Sigmoid colon (tissue), 4 donors: ENCODE data around the gene KIF11.

ENCODE experiments used
- POLR2A ChIP-seq, 2 donors: fragments of 450-650 bp; IDR thresholded peaks; one replicate each; pipeline ENCODE4 v1.6.1; 2016; ENCODE audit warnings: antibody characterized with exemption in 2 of 2, mild to moderate bottlenecking in 2 of 2, moderate library complexity in 2 of 2
- POLR2AphosphoS5 ChIP-seq, 4 donors: sonication (generic); formaldehyde crosslinking; IDR thresholded peaks; one replicate each; pipeline ENCODE4 v1.6.1; 2017; ENCODE audit warnings: antibody characterized with exemption in 4 of 4
- TF ChIP-seq, protein P1 (sequence below), 4 experiments: fragments of 450-650 bp in 3 of 4; fragments of 200-600 bp in 1 of 4; IDR thresholded peaks; one replicate each; pipeline ENCODE4 v1.5.1; 2016 to 2019; ENCODE audit warnings: antibody characterized with exemption in 4 of 4, mild to moderate bottlenecking in 3 of 4, moderate library complexity in 2 of 4

DNA sequence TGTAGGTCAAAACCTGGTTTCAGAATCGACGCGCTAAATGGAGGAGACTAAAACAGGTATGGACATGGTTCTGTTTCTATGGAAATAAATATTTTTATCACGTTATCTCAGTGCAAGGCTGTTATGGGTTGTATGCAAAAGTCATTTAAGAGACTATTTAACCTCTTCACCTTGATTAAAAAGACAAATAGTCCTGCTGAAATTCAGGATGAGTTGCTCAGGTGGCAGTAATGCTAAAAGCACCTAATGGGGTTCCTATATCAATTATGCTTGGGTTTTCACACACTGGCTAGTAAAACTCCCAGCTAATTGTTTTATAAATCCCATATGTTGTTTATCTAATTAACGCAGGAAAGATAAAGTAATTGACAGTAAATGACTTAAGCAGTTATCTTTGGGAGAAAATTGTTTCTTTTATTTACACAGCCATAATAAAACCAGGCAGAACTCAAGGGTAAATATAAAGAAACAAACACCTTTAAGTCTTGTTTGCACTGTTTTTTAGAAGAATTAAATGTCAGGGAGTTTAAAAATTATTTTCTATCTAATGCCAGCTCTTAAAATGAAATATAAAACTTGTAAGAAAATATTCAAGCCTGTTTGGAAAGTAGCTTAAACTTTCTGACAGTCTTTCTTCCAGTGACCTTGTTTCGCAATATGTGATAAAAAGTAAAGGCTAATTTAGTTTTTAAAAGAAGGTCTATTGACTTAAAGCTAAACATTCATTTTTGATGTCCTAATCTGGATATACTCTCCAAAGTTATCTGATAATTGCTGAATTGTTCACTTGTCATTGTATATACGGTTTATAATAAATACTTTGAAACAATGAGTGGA is 100.0 kb downstream of the KIF11 start:
- TF ChIP-seq, protein P1, sequence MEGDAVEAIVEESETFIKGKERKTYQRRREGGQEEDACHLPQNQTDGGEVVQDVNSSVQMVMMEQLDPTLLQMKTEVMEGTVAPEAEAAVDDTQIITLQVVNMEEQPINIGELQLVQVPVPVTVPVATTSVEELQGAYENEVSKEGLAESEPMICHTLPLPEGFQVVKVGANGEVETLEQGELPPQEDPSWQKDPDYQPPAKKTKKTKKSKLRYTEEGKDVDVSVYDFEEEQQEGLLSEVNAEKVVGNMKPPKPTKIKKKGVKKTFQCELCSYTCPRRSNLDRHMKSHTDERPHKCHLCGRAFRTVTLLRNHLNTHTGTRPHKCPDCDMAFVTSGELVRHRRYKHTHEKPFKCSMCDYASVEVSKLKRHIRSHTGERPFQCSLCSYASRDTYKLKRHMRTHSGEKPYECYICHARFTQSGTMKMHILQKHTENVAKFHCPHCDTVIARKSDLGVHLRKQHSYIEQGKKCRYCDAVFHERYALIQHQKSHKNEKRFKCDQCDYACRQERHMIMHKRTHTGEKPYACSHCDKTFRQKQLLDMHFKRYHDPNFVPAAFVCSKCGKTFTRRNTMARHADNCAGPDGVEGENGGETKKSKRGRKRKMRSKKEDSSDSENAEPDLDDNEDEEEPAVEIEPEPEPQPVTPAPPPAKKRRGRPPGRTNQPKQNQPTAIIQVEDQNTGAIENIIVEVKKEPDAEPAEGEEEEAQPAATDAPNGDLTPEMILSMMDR (IDR thresholded peaks at IDR 0.05): no peak
- TF ChIP-seq POLR2AphosphoS5 (IDR thresholded peaks at IDR 0.05) (no peak), POLR2A (IDR thresholded peaks at IDR 0.05) (no peak)
